GM18867 (cell line): ENCODE data around the gene UTP20.

Experiments used
- ATAC-seq: cut with Tn5 transposase; IDR thresholded peaks from one replicate; pipeline ENCODE4 v1.9.1; 2021; ENCODE audit warnings: mild to moderate bottlenecking, moderate library complexity; ENCODE audit not compliant: unreplicated experiment

Gene UTP20

GRCh38 chr12:101280006-101280505 is at the start of gene UTP20:
Gene UTP20, plus strand, starts transcription at chr12:101280105. Its CDS starts 178 bp downstream, at chr12:101280283.
- peak; percentile 99 for ATAC-seq

GRCh38 chr12:101230547-101230946 is 49.4 kb upstream of the UTP20 start:
- no peak for ATAC-seq

GRCh38 chr12:101231636-101232035 is 48.3 kb upstream of the UTP20 start:
- ATAC-seq = no peak

GRCh38 chr12:101235686-101236085 is 44.2 kb upstream of the UTP20 start:
- no peak for ATAC-seq

DNA sequence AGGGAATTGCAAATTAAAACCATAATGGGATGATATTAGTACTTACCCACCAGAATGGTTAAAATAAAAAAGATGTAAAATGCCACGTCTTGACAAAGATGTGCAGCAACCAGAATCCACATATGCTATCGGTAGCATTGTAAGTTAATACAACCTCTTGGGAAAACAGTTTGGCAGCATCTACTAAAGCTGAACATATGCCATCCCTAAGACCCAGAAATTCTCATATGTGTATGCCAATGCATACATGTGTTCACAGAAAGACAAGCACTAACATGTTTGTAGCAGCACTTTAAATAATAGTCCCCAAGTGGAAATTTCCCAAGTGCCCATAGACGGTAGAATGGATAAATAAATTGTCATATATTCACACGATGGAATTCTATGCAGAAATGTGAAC is 41.6 kb upstream of the UTP20 start:
- no peak for ATAC-seq

GRCh38 chr12:101238800-101239329 is 41.0 kb upstream of the UTP20 start:
- ATAC-seq = no peak

- no peak for ATAC-seq
These were observed 36.8 kb upstream of the UTP20 start for GRCh38 chr12:101243074-101243473.

DNA sequence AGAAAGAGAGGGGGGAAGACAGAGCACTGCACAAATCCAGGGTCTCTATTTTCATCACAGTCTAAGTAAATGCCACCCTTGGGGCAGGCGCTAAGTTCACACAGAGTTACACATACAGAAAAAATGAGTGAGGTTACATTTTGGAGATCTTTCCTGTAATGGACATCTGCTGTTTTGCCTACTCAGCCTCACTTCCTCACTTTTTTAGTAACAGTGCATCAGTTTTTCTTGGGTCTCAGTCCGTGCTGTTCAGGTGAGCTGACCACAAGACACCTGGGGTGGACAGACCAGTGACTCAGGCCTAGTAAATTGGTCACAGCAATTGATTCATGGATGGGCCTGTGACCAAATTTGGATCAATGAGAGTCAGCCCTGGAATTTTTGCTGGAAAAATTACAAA is 36.3 kb upstream of the UTP20 start:
- ATAC-seq = no peak

GRCh38 chr12:101256266-101256665 is 23.6 kb upstream of the UTP20 start:
- no peak for ATAC-seq

GRCh38 chr12:101257357-101257756 is 22.5 kb upstream of the UTP20 start:
- no peak for ATAC-seq

- no peak for ATAC-seq
These were observed 12.8 kb upstream of the UTP20 start for GRCh38 chr12:101267111-101267510.

DNA sequence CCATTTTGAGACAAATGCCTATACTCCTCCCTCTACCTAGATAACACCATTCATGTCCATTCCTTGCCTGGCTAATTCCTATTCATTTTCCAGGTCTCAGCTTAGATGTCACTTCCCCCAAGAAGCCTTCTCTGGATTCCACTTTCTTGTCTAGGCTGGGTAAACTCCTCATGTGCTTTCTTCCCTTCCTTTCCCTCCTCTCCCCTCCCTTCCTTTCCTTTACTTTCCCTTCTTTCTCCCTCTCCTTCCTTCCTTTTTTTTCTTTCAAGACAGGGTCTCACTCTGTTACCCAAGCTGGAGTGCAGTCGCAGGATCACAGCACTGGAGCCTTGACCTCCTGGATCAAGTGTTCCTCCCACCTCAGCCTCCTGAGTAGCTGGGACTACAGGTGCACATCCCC is 3.5 kb upstream of the UTP20 start:
- no peak for ATAC-seq

GRCh38 chr12:101277443-101277842 is 2.5 kb upstream of the UTP20 start:
- no peak for ATAC-seq

DNA sequence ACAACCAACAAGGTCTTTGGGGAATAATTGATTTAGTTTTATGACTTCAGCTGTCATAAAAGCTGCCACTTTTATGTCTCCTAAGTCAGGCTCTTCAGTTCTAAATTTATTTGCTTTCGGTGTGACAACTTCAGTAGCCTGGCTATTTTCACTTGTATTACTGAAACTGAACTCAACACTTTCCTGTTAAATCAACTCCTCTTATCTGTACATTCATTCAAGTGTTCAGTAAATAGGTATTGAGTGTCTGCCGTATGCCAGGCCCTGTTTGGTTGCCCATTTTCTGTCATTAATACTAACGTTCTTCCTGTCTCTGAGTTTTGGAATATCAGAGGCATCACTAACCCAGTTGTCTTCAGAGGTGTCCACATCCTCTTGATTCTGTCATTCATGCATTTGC is 7.5 kb downstream of the UTP20 start:
- ATAC-seq = no peak

DNA sequence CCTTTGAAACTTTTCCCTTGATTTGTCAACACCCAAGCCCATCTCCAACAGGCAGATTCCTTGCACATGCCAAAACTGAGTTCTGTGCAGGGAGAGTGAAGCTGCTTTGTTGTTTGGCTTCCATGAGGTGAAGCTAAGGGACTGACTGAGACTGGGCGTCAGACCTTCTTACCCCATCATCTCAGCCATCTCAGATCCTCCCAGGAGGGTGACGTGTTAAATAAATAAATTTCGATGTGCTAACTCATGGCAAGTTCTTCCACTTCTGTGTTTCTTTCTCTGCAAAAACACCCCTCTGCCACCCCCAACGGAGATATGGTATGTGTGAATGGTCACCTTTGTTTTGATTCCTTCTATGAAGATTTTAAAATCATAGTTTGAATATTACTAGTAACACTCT is 17.8 kb downstream of the UTP20 start:
- no peak for ATAC-seq

- ATAC-seq = no peak
These were observed 18.5 kb downstream of the UTP20 start for GRCh38 chr12:101298426-101298825.

DNA sequence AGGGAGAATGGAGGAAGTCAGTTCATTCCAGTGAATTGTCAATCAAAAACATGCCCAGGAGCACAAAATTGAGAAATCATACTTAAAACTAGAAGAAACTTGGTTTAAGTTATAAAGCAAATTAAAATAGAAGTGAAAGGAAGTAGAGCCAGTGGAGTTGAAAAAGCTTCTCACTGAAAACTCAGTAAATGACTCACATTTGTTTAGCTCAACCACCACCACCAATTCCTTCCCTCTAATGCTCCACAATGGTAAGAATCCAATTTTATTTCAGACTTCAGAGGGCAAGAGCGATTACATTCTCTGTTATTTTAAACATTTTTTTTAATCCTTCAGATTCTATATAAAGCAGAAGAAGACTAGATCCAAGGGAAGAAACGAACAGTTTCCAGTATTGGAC is 19.4 kb downstream of the UTP20 start:
- ATAC-seq = no peak

DNA sequence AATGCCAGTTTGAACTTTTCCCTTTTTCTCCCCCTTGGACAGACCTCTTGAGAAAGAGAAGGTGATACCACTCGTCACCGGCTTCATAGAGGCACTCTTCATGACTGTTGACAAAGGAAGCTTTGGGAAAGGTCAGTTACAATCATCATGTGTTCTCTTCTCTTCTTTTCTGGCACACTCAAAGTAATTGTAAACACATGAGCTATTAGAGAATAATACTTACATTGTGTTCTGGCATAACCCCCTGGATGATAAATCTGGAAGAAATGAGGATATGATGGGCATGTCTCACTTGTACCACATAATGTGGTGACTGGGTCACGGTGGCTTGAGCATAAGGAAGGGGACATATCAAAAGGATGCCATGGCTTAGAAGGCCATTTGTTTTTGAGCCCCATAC is 20.0 kb downstream of the UTP20 start:
- no peak for ATAC-seq

DNA sequence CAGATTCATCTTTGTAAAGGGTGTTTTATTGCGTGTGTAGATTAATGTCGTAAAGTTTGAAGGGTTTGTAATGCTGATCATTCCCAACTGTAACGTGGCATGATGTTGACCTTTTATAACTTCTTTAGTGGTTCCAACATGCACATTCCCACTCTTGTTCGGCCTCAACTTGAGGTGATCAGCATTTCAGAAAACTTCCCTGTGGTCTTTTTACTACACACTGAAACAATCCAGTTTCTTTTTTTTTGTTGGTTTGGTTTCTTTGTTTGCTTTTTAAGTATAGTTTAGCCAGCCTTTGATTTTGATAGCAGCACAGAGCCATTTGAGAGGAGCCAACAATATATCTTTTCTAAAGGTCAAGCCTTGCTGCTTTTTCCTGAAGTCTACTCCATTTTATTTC is 22.8 kb downstream of the UTP20 start:
- ATAC-seq = no peak

GRCh38 chr12:101305226-101305779 is 25.4 kb downstream of the UTP20 start:
- no peak for ATAC-seq

- ATAC-seq = no peak
These were observed 25.9 kb downstream of the UTP20 start for GRCh38 chr12:101305794-101306193.

GRCh38 chr12:101322480-101322879 is 42.6 kb downstream of the UTP20 start:
- no peak for ATAC-seq

DNA sequence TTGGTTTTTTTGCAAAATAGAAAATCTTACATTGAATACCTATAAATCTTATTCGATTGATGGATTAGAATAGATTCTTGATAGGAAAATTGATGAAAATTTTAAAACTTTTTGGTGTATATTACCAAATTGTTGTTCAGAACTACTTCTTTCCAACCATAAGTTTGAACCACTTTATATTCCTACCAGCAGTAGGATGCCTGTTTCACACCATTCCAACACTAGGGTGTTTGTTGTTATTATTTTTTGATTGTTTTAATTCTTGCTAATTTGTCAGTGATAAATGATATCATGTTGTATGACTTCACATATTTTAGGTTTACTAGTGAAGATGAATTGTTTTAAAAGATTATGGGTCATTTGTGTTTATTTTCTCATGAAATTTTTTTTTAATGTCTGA is 43.4 kb downstream of the UTP20 start:
- no peak for ATAC-seq
